Suprapubic skin (tissue), 4 donors: ENCODE measurements around the gene TNS3. TPM values are rescaled to one million over a fixed set of nuclear protein-coding genes. Genes with fewer than 3 reads are reported as not detected.

Source experiments
- DNase-seq, 2 donors: peaks; one replicate each; pipeline ENCODE4 v3.0.0-alpha.2; 2019; ENCODE audit warnings: low spot score in 2 of 2
- H3K27ac ChIP-seq: fragments of 200-600 bp; sonication (generic); one replicate; pipeline ENCODE4 v1.5.1; 2019
- H3K27me3 ChIP-seq: fragments of 200-600 bp; sonication (generic); one replicate; pipeline ENCODE4 v1.5.1; 2019
- H3K36me3 ChIP-seq: fragments of 200-600 bp; sonication (generic); one replicate; pipeline ENCODE4 v1.5.1; 2019
- H3K4me1 ChIP-seq: fragments of 200-600 bp; sonication (generic); one replicate; pipeline ENCODE4 v1.5.1; 2019
- H3K4me3 ChIP-seq: fragments of 200-600 bp; sonication (generic); one replicate; pipeline ENCODE4 v1.5.1; 2019; ENCODE audit warnings: mild to moderate bottlenecking
- H3K9me3 ChIP-seq: fragments of 200-600 bp; sonication (generic); one replicate; pipeline ENCODE4 v1.5.1; 2019
- CTCF ChIP-seq, 2 donors: fragments of 200-600 bp in 1 of 2; fragments of 450-650 bp in 1 of 2; sonication (generic) in 1 of 2; IDR thresholded peaks; one replicate each; pipeline ENCODE4 v1.5.1; 2016 to 2019; ENCODE audit warnings: antibody characterized with exemption in 2 of 2, mild to moderate bottlenecking in 1 of 2, moderate library complexity in 1 of 2
- EP300 ChIP-seq: sonication (generic); formaldehyde crosslinking; IDR thresholded peaks from one replicate; pipeline ENCODE4 v1.6.1; 2017; ENCODE audit warnings: antibody characterized with exemption
- POLR2A ChIP-seq, 2 donors: fragments of 450-650 bp; IDR thresholded peaks; one replicate each; pipeline ENCODE4 v1.6.1; 2017; ENCODE audit warnings: antibody characterized with exemption in 2 of 2, mild to moderate bottlenecking in 2 of 2, moderate library complexity in 2 of 2
- POLR2AphosphoS5 ChIP-seq, 3 donors: sonication (generic); formaldehyde crosslinking; IDR thresholded peaks; one replicate each; pipeline ENCODE4 v1.6.1; 2017; ENCODE audit warnings: antibody characterized with exemption in 3 of 3
- WGBS: methylation state at CpG from one replicate; pipeline ENCODE4 v1.1.5; 2018; 5-methylcytosine and 5-hydroxymethylcytosine counted together
- total RNA-seq, 4 donors: library from RNA; depleted of rRNA; stranded (reverse); fragments of >200 nt; gene quantifications; one replicate each; pipeline ENCODE4 v1.1.0, GENCODE V29; 2016

The TNS3 gene
- total RNA-seq, 4 donors from 2014 or later, result 14.3 to 53.0 (median 31.9) TPM

GRCh38 chr7:47478926-47479711, 102.8 kb downstream of the TNS3 start:
- H3K4me1 ChIP-seq, result peaks cover 56% of the 10 kb centered on the region
- no peaks in the 10 kb centered on the region for H3K9me3 ChIP-seq
- no peak overlapping the region for H3K27ac ChIP-seq
- TF ChIP-seq POLR2AphosphoS5 (IDR thresholded peaks at IDR 0.05), result no peak
- no peak for TF ChIP-seq POLR2A (IDR thresholded peaks at IDR 0.05)
- TF ChIP-seq EP300, result no peak
- TF ChIP-seq CTCF (IDR thresholded peaks at IDR 0.05), result no peak
- no peaks in the 10 kb centered on the region for H3K27me3 ChIP-seq
- H3K36me3 ChIP-seq, result no peaks in the 10 kb centered on the region
- 77% methylated on average over 14 of the region's 17 CpGs for WGBS
- DNase-seq, result no peak
- no peak overlapping the region for H3K4me3 ChIP-seq

GRCh38 chr7:47478017-47478344, 103.9 kb downstream of the TNS3 start:
- Histone ChIP-seq H3K27me3 (no peaks in the 10 kb centered on the region), H3K9me3 (no peaks in the 10 kb centered on the region), H3K4me1 (peaks cover 56% of the 10 kb centered on the region), H3K27ac (no peak overlapping the region), H3K36me3 (no peaks in the 10 kb centered on the region), H3K4me3 (no peak overlapping the region)
- TF ChIP-seq POLR2A (IDR thresholded peaks at IDR 0.05) (no peak), POLR2AphosphoS5 (IDR thresholded peaks at IDR 0.05) (no peak), CTCF (IDR thresholded peaks at IDR 0.05) (no peak), EP300 (no peak)
- 15% methylated on average over 6 of the region's 6 CpGs for WGBS
- no peak for DNase-seq

- no peak for DNase-seq
- 54% methylated on average over 8 of the region's 8 CpGs for WGBS
- H3K27me3 ChIP-seq, result no peaks in the 10 kb centered on the region
- TF ChIP-seq CTCF (IDR thresholded peaks at IDR 0.05), result no peak
- no peak for TF ChIP-seq POLR2A (IDR thresholded peaks at IDR 0.05)
- TF ChIP-seq POLR2AphosphoS5 (IDR thresholded peaks at IDR 0.05), result no peak
- no peak for TF ChIP-seq EP300
- no peak overlapping the region for H3K4me3 ChIP-seq
- H3K36me3 ChIP-seq, result no peaks in the 10 kb centered on the region
- no peak overlapping the region for H3K27ac ChIP-seq
- peaks cover 51% of the 10 kb centered on the region for H3K4me1 ChIP-seq
- no peaks in the 10 kb centered on the region for H3K9me3 ChIP-seq
Observed at GRCh38 chr7:47477191-47478016, 104.5 kb downstream of the TNS3 start.

- Histone ChIP-seq H3K4me3 (no peak overlapping the region), H3K27me3 (no peaks in the 10 kb centered on the region), H3K36me3 (no peaks in the 10 kb centered on the region), H3K9me3 (no peaks in the 10 kb centered on the region), H3K4me1 (peaks cover 37% of the 10 kb centered on the region), H3K27ac (peak overlapping the region; percentile 72)
- TF ChIP-seq EP300 (no peak), POLR2A (IDR thresholded peaks at IDR 0.05) (no peak), POLR2AphosphoS5 (IDR thresholded peaks at IDR 0.05) (no peak), CTCF (IDR thresholded peaks at IDR 0.05) (no peak)
- WGBS, result 87% methylated on average over 7 of the region's 7 CpGs
- no peak for DNase-seq
Observed at GRCh38 chr7:47475880-47476227, 106.1 kb downstream of the TNS3 start.
